ENCODE results near the gene MYH11. TPM values are rescaled to one million over a fixed set of nuclear protein-coding genes. Genes with fewer than 3 reads are reported as not detected.
A peak's percentile ranks its signal among the peaks of the same experiment; 100 is the strongest.

The MYH11 gene
- polyA plus RNA-seq, 3 donors: 0.06 TPM; not detected in 2

DNA sequence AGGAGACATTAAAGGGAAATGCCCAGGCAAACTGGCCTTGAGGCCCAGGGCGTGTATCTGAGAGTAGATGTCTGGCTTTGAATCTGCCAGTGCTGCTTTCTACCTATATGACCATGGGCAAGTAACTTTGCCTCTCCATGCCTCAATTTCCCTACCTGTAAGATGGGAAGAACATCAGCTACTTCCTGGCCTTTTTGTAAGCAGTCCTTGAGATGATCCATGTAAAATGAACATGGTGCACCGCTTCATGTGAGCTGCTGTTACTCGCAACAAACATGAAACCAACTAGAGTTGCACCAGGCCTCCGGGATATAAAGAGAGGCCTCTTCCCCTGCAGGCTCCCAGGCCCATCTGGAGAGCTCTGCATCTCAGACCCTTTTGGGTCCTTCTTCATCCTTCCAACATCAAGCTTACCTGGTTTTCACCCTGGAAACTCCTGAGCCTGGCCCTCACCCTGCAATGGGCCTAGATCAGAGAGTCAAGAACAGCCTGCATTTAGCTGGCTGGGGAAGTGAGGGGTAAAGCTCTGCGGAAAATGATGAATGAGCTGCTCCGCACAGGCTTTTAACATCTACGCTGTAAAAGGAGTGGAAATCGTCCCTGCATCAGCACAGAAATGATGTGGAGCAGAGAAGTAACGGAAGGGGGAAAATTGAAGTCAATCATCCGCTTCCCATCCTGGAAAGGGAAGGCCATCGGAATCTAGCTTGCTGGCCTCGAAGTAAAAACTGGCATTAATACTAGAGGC lies 2.3 kb upstream of the MYH11 start:
- WGBS (ENCODE audit: insufficient coverage): 93% methylated on average over 9 of the region's 12 CpGs
- peaks cover 0 to 5% of the 10 kb centered on the region in 2 donors for H3K36me3 Mint-ChIP-seq
- H3K27me3 Mint-ChIP-seq (ENCODE audit: low read depth in 3 of 3): peaks cover 43 to 52% (median 45%) of the 10 kb centered on the region in 3 donors
- Histone ChIP-seq H3K4me3 (replicated peaks in 1 of 3; ENCODE audit: low read depth in 2 of 3, low read length in 3 of 3) (no peak overlapping the region), H3K36me3 (replicated peaks in 1 of 2; ENCODE audit: control insufficient read depth in 1 of 2, insufficient read depth in 2 of 2, low read length in 2 of 2) (no peaks in the 10 kb centered on the region), H3K4me2 (replicated peaks; ENCODE audit: extremely low read depth, low read length, poor library complexity, severe bottlenecking) (no peak overlapping the region), H3K27ac (ENCODE audit: low read depth in 1 of 2, low read length in 2 of 2) (no peak overlapping the region), H3K9me3 (replicated peaks in 1 of 2; ENCODE audit: control insufficient read depth in 1 of 2, insufficient read depth in 1 of 2, low read length in 2 of 2) (peaks cover 0 to 5% of the 10 kb centered on the region in 2 donors), H3K79me2 (ENCODE audit: insufficient read depth, low read length) (no peaks in the 10 kb centered on the region), H3K9ac (ENCODE audit: insufficient read depth, low read length, poor library complexity, severe bottlenecking) (no peak overlapping the region), H3K27me3 (ENCODE audit: control insufficient read depth in 2 of 2, insufficient read depth in 2 of 2, low read length in 2 of 2) (peaks cover 37 to 48% of the 10 kb centered on the region in 2 donors), H4K20me1 (ENCODE audit: insufficient read depth, low read length) (no peaks in the 10 kb centered on the region), H3K4me1 (ENCODE audit: control insufficient read depth in 1 of 2, insufficient read depth in 2 of 2, low read length in 2 of 2) (peaks cover 16 to 17% of the 10 kb centered on the region in 2 donors), H2AFZ (ENCODE audit: insufficient read depth, low read depth, low read length, poor library complexity, severe bottlenecking) (no peak overlapping the region)
- H3K4me1 Mint-ChIP-seq: peaks cover 11% of the 10 kb centered on the region
- intact Hi-C loops (cut with micrococcal nuclease): no loop called here
- H3K4me3 Mint-ChIP-seq: peak overlapping the region in 1 of 2 donors; percentile 49
- peaks cover 0 to 7% (median 4%) of the 10 kb centered on the region in 7 donors for H3K9me3 Mint-ChIP-seq
- peak overlapping the region in 1 of 7 donors; percentile 36 for H3K27ac Mint-ChIP-seq
- DNase-seq: no peak
- TF ChIP-seq, protein P1, sequence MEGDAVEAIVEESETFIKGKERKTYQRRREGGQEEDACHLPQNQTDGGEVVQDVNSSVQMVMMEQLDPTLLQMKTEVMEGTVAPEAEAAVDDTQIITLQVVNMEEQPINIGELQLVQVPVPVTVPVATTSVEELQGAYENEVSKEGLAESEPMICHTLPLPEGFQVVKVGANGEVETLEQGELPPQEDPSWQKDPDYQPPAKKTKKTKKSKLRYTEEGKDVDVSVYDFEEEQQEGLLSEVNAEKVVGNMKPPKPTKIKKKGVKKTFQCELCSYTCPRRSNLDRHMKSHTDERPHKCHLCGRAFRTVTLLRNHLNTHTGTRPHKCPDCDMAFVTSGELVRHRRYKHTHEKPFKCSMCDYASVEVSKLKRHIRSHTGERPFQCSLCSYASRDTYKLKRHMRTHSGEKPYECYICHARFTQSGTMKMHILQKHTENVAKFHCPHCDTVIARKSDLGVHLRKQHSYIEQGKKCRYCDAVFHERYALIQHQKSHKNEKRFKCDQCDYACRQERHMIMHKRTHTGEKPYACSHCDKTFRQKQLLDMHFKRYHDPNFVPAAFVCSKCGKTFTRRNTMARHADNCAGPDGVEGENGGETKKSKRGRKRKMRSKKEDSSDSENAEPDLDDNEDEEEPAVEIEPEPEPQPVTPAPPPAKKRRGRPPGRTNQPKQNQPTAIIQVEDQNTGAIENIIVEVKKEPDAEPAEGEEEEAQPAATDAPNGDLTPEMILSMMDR (IDR thresholded peaks at IDR 0.05): no peak

DNA sequence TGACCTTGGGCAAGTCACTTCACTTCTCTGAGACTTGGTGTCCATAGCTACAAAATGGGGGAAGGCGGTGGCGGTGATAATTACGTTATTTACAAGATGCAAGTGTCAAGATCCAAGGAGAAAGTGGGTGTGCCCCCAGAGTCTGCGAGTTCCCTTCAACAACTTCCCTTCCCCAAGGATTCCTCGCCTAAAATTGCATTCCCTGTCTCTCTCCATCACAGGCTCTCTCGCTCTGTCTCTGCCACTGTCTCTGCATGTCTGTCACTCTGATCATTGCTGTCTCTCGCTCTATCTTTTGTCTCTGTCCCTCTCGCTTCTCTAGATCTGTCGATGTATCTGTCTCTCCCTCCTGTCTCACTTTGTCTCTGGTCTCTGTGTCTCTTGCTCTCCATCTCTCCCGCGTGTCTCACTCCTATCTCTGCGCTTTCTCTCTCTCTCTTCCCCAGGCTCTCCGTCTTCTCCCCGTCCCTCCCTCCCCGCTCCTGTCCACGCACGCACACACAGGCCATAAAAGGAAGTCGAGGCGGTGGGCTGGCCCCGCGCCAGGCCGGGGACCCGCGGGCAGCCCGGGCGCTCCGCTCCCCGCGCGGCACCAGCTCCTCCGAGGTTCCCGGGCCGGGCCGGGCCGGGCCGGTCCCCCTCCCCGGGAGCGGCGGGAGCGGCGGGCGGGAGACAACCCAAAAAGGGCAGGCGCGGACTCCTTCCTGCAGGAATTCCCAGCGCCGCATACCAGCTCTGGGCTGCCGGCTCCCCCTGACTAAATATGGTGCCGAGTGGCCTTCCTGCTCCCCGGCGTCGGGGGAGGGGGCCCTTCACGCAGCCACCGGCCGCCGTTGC lies 1.1 kb upstream of the MYH11 start:
- Mint-ChIP-seq H3K4me1 (peaks cover 11% of the 10 kb centered on the region), H3K27ac (peak overlapping the region in 2 of 7 donors; percentile 54 to 75), H3K27me3 (ENCODE audit: low read depth in 3 of 3) (peaks cover 47 to 58% (median 49%) of the 10 kb centered on the region in 3 donors), H3K36me3 (peaks cover 0 to 5% of the 10 kb centered on the region in 2 donors), H3K9me3 (peaks cover 0 to 7% (median 4%) of the 10 kb centered on the region in 7 donors), H3K4me3 (peak overlapping the region; percentile 65 to 95)
- intact Hi-C loops (cut with micrococcal nuclease): no loop called here
- no peaks in the 10 kb centered on the region for H3K36me3 ChIP-seq (replicated peaks in 1 of 2; ENCODE audit: control insufficient read depth in 1 of 2, insufficient read depth in 2 of 2, low read length in 2 of 2)
- TF ChIP-seq, protein P1 (IDR thresholded peaks at IDR 0.05): no peak
- H3K79me2 ChIP-seq (ENCODE audit: insufficient read depth, low read length): no peaks in the 10 kb centered on the region
- H3K27me3 ChIP-seq (ENCODE audit: control insufficient read depth in 2 of 2, insufficient read depth in 2 of 2, low read length in 2 of 2): peaks cover 37 to 51% of the 10 kb centered on the region in 2 donors
- peaks cover 0 to 5% of the 10 kb centered on the region in 2 donors for H3K9me3 ChIP-seq (replicated peaks in 1 of 2; ENCODE audit: control insufficient read depth in 1 of 2, insufficient read depth in 1 of 2, low read length in 2 of 2)
- DNase-seq: peak in 2 of 3 donors; percentile 2 to 49
- H4K20me1 ChIP-seq (ENCODE audit: insufficient read depth, low read length): no peaks in the 10 kb centered on the region
- peaks cover 16 to 17% of the 10 kb centered on the region in 2 donors for H3K4me1 ChIP-seq (ENCODE audit: control insufficient read depth in 1 of 2, insufficient read depth in 2 of 2, low read length in 2 of 2)
- H3K9ac ChIP-seq (ENCODE audit: insufficient read depth, low read length, poor library complexity, severe bottlenecking): no peak overlapping the region
- peak overlapping the region; percentile 60 for H3K4me2 ChIP-seq (replicated peaks; ENCODE audit: extremely low read depth, low read length, poor library complexity, severe bottlenecking)
- WGBS (ENCODE audit: insufficient coverage): 3% methylated on average over 52 of the region's 55 CpGs
- peak overlapping the region; percentile 63 for H2AFZ ChIP-seq (ENCODE audit: insufficient read depth, low read depth, low read length, poor library complexity, severe bottlenecking)
- no peak overlapping the region for H3K27ac ChIP-seq (ENCODE audit: low read depth in 1 of 2, low read length in 2 of 2)
- peak overlapping the region; percentile 5 to 63 (median 10) for H3K4me3 ChIP-seq (replicated peaks in 1 of 3; ENCODE audit: low read depth in 2 of 3, low read length in 3 of 3)
